ENCODE results near the gene CTNNA2. TPM values are rescaled to one million over a fixed set of nuclear protein-coding genes. Genes with fewer than 3 reads are reported as not detected.
A peak's percentile ranks its signal among the peaks of the same experiment; 100 is the strongest.
"Not testable (repeated sequence)": the region's sequence is repeated elsewhere in the genome, so short reads cannot be mapped to it uniquely, and the experiment has no call there.

CTNNA2 gene
- total RNA-seq, 1 experiment from 2014 or later, result 0.41 TPM

DNA sequence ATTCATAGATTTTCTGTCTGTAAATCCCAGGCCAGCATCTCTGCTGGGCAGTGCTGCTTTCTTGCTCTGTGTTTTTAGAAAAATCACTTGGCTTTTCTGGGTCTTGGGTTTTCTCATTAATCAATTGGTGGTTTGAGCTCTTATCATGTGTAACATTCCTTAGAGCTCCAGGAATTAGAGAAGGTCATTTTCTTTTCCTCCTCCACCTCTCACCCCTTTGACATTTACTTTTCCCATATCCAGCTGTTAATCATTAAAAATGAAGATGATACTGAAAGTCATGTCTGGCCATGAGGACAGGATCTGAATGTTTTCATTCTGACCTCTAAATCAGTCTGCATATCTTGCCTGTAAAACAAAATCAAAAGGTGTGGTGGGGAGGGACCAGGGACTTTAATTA lies 680.7 kb downstream of the CTNNA2 start:
- in situ Hi-C loops (cut with HindIII; ENCODE audit: low sequenced_read_pairs), result no loop called here
- DNase-seq (ENCODE audit: low spot score), result no peak

DNA sequence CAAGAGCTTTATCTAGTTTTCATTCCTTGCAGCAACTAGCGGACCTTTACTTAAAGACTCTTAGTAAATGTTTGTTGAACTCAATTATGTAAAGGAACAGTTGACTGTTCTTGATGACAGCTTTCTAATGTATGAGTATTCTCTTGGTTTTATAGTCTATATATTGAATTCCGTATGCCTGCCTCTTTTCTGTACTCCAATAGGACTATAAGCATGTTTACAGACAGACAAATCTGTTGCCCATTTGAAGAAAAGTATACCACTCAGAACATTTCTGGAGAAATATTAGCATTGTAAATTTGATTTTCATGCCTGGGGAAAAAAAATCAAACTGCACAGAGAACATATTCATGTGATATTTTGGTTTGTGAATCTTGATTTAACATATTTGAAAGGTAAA lies 682.2 kb downstream of the CTNNA2 start:
- in situ Hi-C loops (cut with HindIII; ENCODE audit: low sequenced_read_pairs), result no loop called here

DNA sequence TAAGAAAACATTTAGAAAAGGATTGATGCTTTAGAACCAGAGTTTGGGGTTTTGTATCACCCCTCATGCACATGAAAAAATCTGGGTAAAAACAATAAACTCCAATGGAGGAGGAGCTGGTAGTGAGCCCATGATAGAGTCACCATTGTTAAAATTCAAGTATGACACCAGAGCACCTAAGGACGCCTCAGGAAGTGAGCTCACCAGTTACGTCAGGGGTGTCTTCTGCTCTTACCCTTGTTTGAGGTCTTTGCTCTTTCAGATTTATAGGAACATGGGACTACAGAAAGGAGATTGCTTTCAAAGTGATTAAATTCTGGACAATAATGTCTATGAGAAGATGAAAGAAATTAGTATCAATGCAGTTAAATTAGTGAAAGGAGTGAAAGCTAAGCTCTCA lies 685.2 kb downstream of the CTNNA2 start:
- in situ Hi-C loops (cut with HindIII; ENCODE audit: low sequenced_read_pairs), result no loop called here
- DNase-seq (ENCODE audit: low spot score), result no peak

More for the DNA sequence above, 682.2 kb downstream of the CTNNA2 start:
- no peak for DNase-seq (ENCODE audit: low spot score)

DNA sequence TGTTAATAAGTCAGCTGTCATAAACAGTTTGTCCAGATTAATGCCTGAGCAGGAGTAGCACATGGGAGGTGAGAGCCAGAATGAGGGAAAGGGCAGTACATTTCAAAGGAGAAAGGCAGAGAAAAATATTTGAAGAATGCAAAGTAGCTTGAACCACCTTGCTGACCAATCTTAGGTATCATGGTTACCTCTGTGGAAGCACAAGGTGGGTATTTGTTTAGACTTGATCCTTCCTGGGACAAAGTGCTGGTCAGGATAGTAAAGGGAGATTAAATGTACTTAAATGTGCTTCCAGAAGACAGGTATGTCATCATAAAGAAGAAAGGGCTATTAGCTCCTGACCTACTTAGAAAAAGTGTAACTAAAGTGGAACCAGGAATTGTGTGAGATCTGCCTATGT lies 686.7 kb downstream of the CTNNA2 start:
- DNase-seq (ENCODE audit: low spot score), result no peak
- in situ Hi-C loops (cut with HindIII; ENCODE audit: low sequenced_read_pairs), result no loop called here

DNA sequence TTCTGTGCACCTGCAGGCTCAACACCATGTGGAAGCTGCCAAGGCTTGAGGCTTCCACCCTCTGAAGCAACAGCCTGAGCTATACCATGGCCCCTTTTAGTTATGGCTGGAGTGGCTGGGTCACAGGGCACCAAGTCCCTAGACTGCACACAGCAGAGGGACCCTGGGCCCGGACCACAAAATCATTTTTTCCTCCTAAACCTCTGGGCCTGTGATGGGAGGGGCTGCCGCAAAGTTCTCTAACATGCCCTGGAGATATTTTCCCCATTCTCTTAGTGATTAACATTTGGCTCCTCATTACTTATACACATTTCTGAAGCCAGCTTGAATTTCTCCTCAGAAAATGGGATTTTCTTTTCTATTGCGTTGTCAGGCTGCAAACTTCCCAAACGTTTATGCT lies 691.1 kb downstream of the CTNNA2 start:
- DNase-seq (ENCODE audit: low spot score); in situ Hi-C loops (cut with HindIII; ENCODE audit: low sequenced_read_pairs): not testable (repeated sequence)

DNA sequence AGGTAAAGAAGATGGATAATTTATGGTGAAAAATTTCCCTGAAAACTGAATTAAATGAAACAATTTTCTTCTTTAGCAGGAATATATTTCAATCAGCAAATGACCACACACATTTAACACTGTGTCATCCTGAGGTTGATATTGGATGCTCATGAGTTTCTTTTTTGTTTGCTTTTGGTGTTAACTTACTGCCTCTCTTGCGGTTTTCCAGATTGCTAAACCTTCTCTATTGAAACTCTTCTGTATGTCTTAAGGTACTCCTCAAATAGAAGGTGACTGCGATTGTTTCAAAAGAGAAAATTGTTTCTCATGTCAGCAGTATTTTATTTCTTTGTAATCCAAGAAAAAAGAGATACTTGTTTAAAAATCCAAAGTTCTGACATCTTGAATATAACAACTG lies 692.6 kb downstream of the CTNNA2 start:
- DNase-seq (ENCODE audit: low spot score), result no peak
- in situ Hi-C loops (cut with HindIII; ENCODE audit: low sequenced_read_pairs), result no loop called here

DNA sequence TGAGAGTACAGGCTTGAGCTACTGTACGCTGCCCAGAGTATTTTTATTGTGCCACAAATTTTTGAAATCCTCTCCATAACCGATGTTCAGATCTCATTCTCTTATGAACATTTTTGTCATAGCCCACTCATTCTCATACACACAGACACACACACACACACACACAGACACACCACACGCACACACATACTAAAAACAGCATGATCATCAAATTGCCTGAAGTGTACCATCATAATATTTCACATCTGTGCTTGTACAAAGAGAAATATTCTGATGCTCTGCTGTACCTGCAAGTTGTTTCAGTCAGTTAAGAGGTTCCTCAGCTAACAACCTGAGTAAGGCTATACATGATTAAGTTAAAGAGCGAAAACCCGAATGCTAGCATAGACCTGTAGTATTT lies 696.6 kb downstream of the CTNNA2 start:
- no peak for DNase-seq (ENCODE audit: low spot score)
- in situ Hi-C loops (cut with HindIII; ENCODE audit: low sequenced_read_pairs), result no loop called here

DNA sequence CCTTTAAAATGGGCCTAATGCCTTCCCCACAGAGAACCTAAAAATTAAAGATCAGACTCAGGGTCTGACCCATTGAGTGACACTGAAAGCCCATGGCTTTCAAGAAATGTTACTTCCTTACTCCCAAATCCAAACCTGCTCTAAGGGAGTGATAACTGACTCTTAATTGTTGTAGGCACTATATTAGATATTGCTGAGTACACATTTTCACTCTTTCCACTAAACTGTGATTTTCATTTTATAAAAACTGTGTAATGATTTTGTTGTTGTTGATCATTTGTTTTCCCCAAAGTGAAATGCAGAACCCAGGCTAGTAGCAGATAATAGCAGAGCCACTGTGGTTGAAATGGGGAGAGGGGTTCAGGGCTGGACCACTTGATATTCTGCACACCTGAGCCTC lies 704.6 kb downstream of the CTNNA2 start:
- in situ Hi-C loops (cut with HindIII; ENCODE audit: low sequenced_read_pairs), result no loop called here
- no peak for DNase-seq (ENCODE audit: low spot score)

DNA sequence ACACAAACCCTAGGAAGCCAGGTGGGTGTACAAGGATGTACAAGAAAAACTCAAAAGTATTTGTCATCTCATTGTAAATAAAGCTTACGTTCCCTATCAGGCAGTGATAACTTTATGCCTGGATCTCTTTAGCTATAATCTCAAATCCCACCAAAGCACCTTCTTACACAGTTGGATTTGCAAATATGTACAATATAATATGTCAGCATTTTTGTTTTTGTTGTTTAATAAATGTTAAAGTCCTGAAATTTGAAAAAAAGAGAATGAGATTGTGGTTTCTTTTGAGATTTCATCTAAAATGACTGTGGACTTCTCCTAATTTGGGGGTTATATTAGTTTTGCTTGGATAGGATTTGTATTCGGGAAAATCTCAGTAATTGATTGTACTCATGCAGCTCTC lies 709.8 kb downstream of the CTNNA2 start:
- no peak for DNase-seq (ENCODE audit: low spot score)
- in situ Hi-C loops (cut with HindIII; ENCODE audit: low sequenced_read_pairs), result no loop called here

DNA sequence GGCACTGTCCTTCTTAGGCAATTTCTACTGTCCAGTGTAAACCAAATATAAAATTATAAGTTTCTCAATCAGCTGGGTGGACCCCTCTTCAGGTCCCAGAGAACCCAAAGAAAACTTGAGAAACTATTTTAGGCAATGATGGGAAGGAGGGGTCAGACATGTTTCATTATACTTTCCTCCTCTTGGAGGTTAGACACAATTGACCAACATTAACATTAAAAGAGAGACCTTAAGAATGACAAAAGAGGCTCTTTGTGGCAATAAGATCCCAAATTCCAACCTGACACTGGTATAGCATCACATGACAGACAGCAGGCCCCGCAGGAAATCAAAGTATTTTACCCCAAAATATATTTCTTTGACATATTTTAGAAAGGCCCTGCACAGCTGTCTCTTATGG lies 718.6 kb downstream of the CTNNA2 start:
- no peak for DNase-seq (ENCODE audit: low spot score)
- in situ Hi-C loops (cut with HindIII; ENCODE audit: low sequenced_read_pairs), result no loop called here

DNA sequence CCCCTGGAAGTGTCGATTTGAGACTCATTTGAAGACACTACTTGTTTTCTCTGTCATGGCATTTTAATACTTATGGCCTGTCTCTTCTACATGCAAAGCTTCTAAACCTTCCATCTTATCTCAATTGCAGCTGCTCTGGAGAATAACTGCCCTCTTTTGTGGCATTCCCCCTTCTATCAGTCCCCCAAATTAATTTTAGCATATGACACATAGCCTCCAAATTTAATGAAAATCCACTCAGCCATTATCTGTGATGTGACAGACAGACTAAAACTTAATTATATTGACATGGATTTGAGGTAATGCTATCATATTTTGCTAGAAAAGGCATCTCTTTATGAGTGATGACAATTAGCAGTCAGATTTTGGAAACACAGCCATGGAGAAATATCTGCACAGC lies 720.5 kb downstream of the CTNNA2 start:
- in situ Hi-C loops (cut with HindIII; ENCODE audit: low sequenced_read_pairs), result no loop called here
- no peak for DNase-seq (ENCODE audit: low spot score)

DNA sequence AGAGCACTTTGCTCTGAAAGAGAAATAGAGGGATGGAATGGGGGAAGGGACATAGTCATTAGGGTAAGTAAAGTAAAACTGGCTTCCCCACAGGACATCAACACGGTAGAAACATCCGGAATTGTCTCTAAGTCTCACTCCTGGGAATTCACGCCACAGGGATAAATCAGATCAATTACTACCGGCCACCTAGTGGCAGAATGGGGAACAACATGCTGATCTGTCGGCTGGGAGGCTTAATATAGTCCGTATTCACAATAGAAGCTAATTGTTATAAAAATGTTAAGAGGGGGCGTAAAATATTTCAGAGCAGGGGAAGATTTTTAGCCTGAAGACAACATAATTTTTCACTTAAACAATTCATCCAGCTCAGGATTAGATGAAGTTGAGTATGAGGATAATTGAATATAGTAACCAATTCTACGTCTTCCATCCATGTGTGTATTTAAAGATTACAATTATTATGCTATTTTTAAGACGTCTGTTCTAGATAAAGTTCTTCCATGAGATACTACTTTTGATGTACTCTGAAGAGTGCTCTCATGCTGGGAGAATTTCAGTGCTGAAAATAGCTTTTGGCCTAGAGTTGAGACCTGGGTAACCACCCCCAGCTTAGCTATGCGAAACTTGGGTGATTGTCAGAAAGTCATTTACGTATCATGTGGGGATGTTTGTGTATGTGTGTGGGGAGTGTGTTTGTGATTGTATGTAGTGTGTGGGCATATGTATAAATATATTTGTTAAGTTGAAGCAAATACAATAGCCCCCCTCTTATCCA lies 726.0 kb downstream of the CTNNA2 start:
- in situ Hi-C loops (cut with HindIII; ENCODE audit: low sequenced_read_pairs), result no loop called here
- DNase-seq (ENCODE audit: low spot score), result peak; percentile 10

DNA sequence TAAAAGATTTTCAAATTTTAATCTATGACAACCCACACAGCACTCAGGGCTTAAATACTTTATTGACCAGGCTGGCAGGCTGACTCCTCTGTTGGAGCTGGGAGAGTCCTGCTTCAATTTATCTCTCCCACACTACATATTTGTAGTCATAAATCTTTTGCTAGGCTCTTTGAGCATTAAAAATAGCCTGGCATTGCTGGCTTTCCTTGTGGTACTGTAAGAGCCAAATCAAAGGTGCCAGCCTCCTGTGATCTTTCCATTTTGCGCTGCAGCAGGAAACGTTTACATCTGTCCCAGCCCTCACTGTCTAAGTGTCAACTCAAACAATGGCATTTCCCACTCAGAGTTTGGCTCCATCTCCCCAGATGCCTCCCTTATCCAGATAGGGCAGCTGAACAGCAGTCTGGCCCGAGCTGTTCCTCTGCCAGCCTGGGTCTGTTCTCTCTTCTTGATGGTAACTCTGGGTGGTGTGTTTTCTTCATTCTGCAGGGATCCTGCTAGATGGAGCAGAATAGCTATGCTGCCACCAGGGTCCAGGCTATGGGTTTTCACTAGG lies 729.6 kb downstream of the CTNNA2 start:
- in situ Hi-C loops (cut with HindIII; ENCODE audit: low sequenced_read_pairs), result no loop called here
- DNase-seq (ENCODE audit: low spot score), result no peak

DNA sequence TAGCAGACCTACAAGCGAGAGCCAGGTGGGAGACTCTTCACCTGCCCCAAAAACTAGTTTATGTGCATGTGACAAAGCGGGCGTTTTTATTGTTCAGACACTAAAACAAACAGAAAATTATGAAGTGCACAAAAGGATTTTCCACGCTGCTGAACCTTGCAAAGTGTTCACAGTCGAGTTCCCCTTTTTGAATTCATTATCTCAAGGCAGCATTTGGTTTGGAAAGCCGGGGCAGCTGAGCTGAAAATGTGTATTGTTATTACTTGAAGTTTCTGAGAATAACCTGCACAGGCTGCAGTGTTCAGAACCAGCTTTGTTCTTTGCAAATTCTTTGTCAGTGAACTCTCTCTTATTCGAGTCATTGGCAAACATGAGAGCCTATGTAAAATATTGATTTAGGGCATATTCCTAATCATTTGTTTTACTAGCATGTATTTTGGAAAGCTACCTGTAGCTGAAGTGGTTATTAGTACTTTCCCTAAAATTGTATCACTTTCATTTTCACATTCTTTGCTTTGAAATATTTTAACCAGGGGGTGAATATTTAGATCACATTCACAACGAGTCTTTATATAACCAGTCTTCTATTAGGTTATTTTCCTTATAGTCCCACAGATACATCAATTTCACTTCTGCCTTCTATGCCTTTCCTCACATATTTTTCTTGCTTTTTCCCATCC lies 732.2 kb downstream of the CTNNA2 start:
- in situ Hi-C loops (cut with HindIII; ENCODE audit: low sequenced_read_pairs), result no loop called here
- DNase-seq (ENCODE audit: low spot score), result no peak

DNA sequence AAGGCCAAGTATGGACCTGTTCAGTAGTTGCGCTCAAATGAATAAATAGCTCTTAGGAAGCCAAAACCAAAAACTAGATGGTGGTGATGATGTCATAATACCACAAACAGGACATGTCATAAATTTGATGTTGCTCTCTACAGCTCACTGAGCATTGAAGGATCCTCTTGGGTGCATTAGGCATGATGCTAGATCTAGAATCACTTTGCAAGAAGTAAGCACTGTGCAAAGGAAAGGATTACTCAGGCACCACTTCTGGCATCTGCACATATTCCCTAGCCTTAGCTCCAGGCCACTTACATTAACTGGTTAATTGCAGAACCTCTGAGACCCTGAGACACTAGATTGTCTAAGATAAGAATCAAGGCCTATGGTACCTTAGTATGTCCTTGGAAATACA lies 733.7 kb downstream of the CTNNA2 start:
- in situ Hi-C loops (cut with HindIII; ENCODE audit: low sequenced_read_pairs), result no loop called here
- DNase-seq (ENCODE audit: low spot score), result no peak

DNA sequence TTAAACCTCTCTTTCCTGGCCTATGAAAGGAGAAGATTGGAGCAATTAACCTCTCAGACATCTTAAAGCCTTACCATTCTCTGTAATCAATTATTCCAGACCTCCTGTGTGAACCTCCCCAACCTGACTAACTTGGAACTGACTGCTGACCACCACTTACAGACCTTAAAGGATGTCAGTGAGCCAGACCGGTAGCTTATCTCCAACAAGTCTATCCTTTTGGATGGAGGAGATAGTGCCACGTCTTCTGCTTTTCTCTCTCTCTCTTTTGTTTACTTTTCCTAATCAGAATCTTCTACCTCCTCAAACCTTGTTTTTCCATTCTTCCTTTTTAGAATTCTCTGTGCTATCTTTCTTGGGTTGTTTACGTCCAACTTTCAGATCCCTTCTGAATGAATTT lies 734.5 kb downstream of the CTNNA2 start:
- in situ Hi-C loops (cut with HindIII; ENCODE audit: low sequenced_read_pairs), result no loop called here
- DNase-seq (ENCODE audit: low spot score), result no peak

DNA sequence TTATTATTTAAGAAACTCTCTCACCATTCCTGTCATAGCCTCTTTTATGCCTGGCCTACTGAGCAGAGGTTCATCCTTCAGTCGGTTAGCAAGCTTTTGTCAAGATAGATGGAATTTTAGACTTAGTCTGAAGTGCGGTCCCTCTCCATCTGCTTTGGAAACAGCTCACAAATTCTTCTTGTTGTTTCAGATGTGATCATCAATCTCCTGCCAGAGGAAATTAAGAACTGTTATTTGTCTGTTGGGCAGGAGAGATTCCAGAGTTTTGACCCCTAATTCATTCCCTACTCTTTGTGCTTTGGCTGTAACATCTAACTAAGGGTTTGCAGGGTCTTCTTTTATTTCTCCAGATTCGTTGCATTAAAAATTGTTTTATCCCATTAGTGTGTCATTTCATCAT lies 735.3 kb downstream of the CTNNA2 start:
- in situ Hi-C loops (cut with HindIII; ENCODE audit: low sequenced_read_pairs), result no loop called here
- DNase-seq (ENCODE audit: low spot score), result no peak

DNA sequence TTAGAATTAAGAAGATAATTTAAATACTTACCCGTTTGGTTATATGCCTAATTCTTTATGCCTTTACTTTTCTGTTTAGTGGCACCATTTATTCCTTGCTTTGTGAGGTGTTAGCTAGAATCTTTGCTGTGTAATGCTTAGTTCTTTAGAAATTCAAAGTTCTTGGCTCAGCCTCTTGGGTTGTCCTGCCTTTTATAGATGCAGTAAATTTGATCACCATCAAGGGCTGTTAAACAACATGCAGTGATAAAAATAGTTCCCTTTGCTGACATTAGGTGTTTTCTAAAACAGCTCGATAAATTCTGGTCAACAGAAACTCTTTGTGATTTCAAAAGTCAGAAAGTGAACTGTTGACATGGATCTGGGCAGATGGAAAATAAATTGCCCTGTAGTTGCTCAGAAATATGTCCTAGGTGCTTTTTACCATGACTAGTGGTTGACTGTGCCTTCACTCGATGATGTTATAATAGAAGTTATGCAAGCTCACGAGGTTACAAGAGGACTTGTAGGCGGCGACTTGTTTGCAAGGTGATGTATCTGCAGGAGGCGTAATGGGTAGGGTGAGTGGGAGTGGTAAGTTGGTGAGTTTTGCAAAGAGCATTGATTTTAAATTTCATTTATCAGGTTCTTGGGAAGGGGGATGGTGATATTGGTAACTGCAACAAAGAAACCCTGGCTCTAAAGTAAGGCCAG lies 739.6 kb downstream of the CTNNA2 start:
- in situ Hi-C loops (cut with HindIII; ENCODE audit: low sequenced_read_pairs), result no loop called here

DNA sequence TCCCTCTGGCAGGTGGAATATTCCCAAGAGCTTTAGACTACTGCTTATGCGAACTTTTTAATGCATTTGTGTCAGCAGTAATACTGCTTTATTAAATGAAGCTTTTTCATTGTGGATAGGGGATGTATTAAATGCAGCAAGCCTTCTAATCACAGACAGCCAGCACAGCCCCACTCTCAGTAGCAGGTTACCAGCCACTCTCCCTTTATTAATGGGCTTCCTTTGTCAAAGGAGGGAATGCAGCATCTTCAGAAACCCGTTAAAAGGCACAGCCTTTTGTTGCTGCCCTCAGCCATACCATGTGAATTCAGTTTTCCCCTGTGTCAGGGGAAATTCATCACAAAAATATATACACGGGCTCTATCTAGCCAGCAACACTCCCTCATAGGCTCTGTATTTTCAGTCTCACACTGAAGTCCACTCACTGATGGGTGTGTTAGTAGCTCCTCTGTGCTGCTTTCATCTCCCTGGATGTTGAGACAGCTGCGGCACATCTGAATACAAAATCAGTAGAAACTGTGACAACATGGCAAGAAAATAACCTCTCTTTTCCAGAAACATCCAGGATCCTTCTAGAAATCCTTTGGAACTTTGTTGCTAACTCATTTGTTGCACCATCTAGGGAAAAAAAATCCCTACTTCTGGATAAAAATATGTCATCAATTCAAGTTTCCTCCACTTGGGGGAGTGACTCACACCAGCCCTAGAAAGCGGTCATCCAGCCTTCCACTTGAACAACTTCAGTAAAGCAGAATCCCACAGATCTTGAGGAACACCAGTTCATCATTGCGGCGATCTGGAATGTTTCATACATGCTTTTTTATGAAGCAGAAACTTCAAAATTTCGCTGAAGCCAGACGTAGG lies 743.3 kb downstream of the CTNNA2 start:
- in situ Hi-C loops (cut with HindIII; ENCODE audit: low sequenced_read_pairs), result no loop called here
- no peak for DNase-seq (ENCODE audit: low spot score)

More for the DNA sequence above, 739.6 kb downstream of the CTNNA2 start:
- no peak for DNase-seq (ENCODE audit: low spot score)
